K562 (cell line): Measurements from ENCODE around the gene RECK. TPM values are rescaled to one million over a fixed set of nuclear protein-coding genes. Genes with fewer than 3 reads are reported as not detected.

Experiments
- HDGF ChIP-seq: fragments of 450-650 bp; IDR thresholded peaks from 2 replicates; pipeline ENCODE4 v1.6.1; 2016
- PHB2 ChIP-seq: fragments of 450-650 bp; IDR thresholded peaks from 2 replicates; pipeline ENCODE4 v1.6.1; 2017; ENCODE audit warnings: low read depth
- PTRF ChIP-seq: fragments of 450-650 bp; IDR thresholded peaks from 2 replicates; pipeline ENCODE4 v1.6.1; 2016; ENCODE audit warnings: mild to moderate bottlenecking, missing genetic modification characterization, missing compliant biosample characterization
- RFX1 ChIP-seq: fragments of 450-650 bp; IDR thresholded peaks from 2 replicates; pipeline ENCODE4 v1.6.1; 2016; ENCODE audit warnings: mild to moderate bottlenecking, moderate library complexity
- RNF219 ChIP-seq: fragments of 250-450 bp; sonication (Bioruptor Pico); IDR thresholded peaks from 2 replicates; pipeline ENCODE4 v1.5.0; 2022; ENCODE audit warnings: mild to moderate bottlenecking
- ZNF23 ChIP-seq: fragments of 250-450 bp; sonication (Bioruptor Pico); IDR thresholded peaks from 2 replicates; pipeline ENCODE4 v1.4.0; 2020; ENCODE audit warnings: mild to moderate bottlenecking
- ZNF407 ChIP-seq: fragments of 450-650 bp; IDR thresholded peaks from 2 replicates; pipeline ENCODE4 v1.6.1; 2016; ENCODE audit warnings: low read depth
- ZNF589 ChIP-seq: fragments of 200-800 bp; sonication (Bioruptor generic); IDR thresholded peaks from 2 replicates; pipeline ENCODE4 v1.6.1; 2016; ENCODE audit warnings: low read depth, missing genetic modification characterization, missing compliant biosample characterization
- ZNF639 ChIP-seq, 2 experiments: fragments of 200-800 bp in 1 of 2; sonication (Bioruptor generic) in 1 of 2; sonication (generic) in 1 of 2; formaldehyde crosslinking in 1 of 2; IDR thresholded peaks in 1 of 2; conservative IDR thresholded peaks in 1 of 2; 2 replicates each; pipeline versions ENCODE4 v1.5.0 to v1.6.1; 2016 to 2020; ENCODE audit warnings: missing compliant biosample characterization in 1 of 2, missing genetic modification characterization in 1 of 2, missing genetic modification reagents in 1 of 2
- ZNF644 ChIP-seq: fragments of 200-800 bp; sonication (Bioruptor generic); IDR thresholded peaks from 2 replicates; pipeline ENCODE4 v1.6.1; 2016; ENCODE audit warnings: low read depth, missing genetic modification characterization, missing compliant biosample characterization
- ZNF780A ChIP-seq: fragments of 250-450 bp; sonication (Bioruptor Pico); IDR thresholded peaks from 2 replicates; pipeline ENCODE4 v1.5.0; 2021; ENCODE audit warnings: mild to moderate bottlenecking
- polyA plus RNA-seq, 8 experiments: library from polyadenylated mRNA; depleted of rRNA in 4 of 8; stranded (reverse) in 5 of 8; unstranded in 3 of 8; fragments of >200 nt; fragmentation: Nextera tagmentation in 2 of 8; fragmentation: Illumina TruSeq in 1 of 8; extraction: Ambion mirVana in 2 of 8; extraction: Trizol in 1 of 8; gene quantifications; 2 replicates each; pipeline versions ENCODE4 v1.2.1 to v1.2.3, GENCODE V29; 2011 to 2014; ENCODE audit warnings: inconsistent platforms in 1 of 8, missing spikeins in 1 of 8
- total RNA-seq, 7 experiments: library from RNA; depleted of rRNA in 6 of 7; stranded (reverse); fragments of >200 nt in 6 of 7; fragmentation: Illumina TruSeq in 2 of 7; extraction: Trizol in 2 of 7; gene quantifications; 2 replicates each; pipeline versions ENCODE4 v1.2.1 to v1.2.3, GENCODE V29; 2011 to 2021; ENCODE audit warnings: low replicate concordance in 1 of 7

The RECK gene
- total and polyA plus RNA-seq, 9 of the 15 experiments (the other 6 are each of a cell fraction or from before 2014, with no cell fraction given), result 0.04 to 0.36 (median 0.16) TPM

- TF ChIP-seq ZNF407 (no peak), ZNF639 (CRISPR knock-in tag; conservative IDR thresholded peaks at IDR 0.05 in 1 of 2, IDR thresholded peaks at IDR 0.05 in 1 of 2) (no peak), RFX1 (no peak), PTRF (tag) (no peak), PHB2 (no peak), HDGF (no peak), ZNF589 (CRISPR knock-in tag) (no peak), ZNF23 (CRISPR knock-in tag) (no peak), RNF219 (CRISPR knock-in tag) (no peak), ZNF780A (CRISPR knock-in tag) (no peak), ZNF644 (no peak)
Observed at GRCh38 chr9:36150574-36151315, 114.0 kb downstream of the RECK start (continued).
